GM19099 (cell line): ENCODE data around the gene ABAT.

ENCODE experiments used
- POLR2A ChIP-seq: IDR thresholded peaks from 3 replicates; pipeline ENCODE4 v1.6.1; 2011; ENCODE audit warnings: low read depth; ENCODE audit not compliant: insufficient read length; ENCODE audit errors: extremely low read depth

The ABAT gene

DNA sequence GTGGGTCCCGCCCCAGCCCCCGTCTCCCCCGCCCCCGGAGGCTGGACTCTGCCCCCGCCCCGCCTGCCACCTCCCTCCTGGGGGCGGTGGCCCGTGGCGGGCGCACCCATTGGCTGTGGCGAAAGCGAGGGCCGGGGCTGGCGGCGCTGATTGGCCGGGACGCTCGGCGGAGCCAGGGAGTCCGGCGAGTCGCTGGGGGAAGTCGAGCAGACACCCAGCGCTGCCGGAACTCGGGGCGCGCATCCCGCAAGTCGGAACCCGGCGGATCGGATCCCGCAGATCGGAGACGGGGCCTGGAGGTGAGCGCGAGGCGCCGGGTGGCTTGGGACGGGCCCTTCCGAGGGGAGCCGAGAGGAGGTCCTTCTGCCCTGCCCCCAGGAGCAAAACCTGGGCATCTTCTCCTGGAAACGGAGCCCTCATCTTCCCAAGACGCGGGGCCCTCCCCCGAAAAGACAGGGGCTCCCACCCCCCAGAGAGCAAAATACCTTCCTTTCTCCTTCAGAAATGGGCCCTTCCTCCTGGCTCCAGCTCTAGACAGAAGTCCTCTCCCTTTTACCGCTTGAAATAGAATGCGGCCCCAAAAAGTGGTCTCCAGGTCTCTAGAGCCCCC, at the start of gene ABAT:
Gene ABAT (plus strand): TSS at position 205 of the 610 bp plus-strand sequence. CDS start 61,123 bp downstream, outside the sequence.
- TF ChIP-seq POLR2A, result peak; percentile 36

DNA sequence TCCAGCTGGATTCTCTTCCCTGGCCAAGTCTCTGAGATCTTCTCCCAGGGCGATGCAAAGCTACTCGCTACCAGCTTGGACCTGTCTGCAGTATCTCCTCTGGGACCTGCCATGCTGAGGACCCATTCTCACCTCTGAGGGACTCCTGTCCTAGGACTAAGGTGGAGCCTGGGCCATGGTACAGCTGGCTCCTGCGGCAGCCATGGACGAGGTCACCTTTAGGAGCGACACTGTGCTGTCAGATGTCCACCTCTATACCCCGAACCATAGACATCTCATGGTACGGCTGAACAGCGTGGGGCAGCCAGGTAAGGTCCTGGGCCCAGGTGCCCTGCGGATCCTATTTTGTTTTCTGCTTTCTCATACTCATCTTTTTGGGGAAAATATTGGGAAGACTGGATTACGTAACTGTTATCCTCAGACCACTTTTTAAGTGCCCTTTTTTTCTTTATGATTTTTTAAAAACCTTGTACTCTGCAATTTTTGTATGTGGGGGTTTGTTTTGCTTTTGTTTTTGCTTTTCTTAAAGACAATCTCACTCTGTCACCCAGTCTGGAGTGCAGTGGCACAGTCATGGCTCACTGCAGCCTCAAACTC, 48.8 kb upstream of the ABAT start:
- no peak for TF ChIP-seq POLR2A

DNA sequence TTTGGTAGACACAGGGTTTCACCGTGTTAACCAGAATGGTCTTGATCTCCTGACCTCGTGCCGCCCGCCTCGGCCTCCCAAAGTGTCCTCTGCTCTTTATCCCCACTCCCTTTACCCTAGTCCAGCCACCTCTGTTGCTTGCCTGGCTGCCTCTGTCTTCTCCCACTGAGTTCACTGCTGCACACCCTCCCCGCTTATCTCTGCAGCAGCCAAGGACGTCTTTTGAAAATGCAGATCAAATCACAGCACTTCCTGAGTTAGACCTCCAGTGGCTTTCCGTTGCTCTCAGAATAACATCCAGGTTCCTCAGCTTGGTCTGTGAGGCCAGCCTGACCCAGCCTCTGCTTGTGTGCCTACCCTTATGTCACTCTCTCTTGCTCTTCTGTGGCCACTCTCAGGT, 47.5 kb upstream of the ABAT start:
- no peak for TF ChIP-seq POLR2A

DNA sequence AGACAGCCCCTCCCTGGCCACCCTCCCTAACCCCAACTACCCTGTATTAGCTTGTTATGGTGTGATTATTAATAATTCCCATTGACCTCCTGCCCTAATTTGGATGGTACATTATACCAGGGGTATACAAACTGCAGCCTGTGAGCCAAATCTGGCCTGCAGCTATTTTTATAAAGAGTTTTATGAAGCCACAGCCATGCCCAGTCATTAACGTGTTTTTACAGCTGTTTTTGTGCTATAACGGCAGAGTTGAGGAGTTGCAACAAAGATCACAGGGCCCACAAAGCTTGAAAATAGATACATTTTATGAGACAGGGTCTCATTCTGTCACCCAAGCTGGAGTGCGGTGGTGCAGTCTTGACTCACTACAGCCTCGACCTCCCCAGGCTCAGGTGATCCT, 47.0 kb upstream of the ABAT start:
- no peak for TF ChIP-seq POLR2A

DNA sequence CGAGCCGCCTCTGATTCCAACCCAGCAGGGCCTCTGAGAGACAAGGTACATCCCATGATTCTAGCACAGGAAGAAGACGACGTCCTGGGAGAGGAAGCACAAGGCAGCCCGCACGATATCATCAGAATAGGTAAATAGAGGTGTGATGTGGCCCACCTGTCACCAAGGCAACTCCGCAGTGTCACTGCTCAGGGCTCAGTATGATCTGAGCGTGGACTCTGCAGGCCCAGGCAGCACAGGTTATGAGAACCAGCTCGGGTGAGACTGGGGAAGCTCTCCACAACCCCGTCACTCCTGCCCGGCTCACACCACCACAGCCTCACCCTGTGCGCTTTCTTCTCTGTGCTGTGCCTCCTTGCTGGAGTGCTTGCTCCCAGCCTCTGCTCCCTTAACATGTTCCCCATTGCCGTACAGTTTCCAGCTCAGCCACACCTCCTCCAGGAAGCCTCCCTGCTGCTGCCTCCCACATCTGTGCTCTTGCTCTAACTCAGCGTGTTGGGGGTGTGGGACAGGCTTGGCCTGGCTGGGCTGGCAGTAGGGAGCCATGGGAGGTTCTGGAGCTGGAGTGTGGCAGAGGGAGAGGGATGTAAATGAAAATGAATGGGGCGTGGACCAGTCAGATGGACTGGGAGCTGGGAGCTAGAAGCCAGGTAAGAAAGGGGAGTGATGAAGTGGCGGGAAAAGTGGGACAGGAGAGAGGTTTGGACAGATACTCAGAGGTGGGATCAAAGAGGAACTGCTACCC, 45.3 kb upstream of the ABAT start:
- no peak for TF ChIP-seq POLR2A

DNA sequence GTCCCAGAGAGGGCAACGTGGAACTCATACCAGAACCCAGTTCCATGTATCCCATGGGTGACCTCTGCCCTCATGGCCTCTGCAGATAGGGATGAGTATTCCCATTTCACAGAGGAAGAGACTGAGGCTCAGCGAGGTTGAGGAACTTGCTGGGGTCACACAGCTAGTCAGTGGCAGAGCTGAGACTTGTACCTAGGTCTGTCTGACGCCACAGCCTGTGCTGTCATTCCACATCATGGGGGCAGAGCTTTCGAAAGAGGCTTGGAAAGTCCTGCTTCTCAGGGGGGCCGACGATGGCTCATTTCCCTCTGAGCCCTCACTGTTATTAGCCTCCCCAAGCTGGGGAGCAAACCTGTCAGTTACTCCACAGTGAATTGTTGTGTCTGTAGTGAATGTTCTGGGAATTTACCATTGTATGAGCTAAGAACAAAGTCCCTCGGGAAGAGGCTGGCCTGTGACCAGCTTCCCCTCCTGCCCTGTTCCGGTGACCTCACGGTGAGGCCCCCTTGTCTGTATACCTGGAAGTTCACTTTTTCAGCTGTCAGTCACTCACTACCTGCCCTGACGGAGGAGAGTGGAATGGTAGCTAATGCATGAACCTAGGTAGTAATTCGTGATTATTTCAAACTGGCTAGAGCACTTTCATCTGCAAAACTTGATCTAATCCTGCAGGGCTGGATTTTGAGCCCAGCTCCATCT, 44.0 kb upstream of the ABAT start:
- no peak for TF ChIP-seq POLR2A

DNA sequence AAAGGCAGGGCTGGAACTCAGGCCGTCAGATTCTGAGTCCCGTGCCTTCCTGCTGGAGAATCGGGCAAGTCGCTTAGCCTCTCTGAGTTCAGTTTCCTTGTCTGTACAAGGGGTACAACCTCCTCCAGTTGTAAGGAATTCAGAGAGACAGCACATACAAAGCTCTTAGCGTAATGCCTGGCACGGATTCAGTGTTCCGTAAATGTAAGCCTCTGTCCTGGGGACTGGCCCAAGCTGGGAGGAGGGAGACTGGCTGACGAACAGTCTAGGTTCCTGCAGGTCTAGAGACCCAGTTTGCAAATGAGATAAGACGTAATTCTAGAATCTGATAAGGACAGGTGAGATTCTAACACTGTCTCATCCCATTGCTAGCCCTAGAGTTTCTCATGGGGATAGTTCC, 43.0 kb upstream of the ABAT start:
- no peak for TF ChIP-seq POLR2A

DNA sequence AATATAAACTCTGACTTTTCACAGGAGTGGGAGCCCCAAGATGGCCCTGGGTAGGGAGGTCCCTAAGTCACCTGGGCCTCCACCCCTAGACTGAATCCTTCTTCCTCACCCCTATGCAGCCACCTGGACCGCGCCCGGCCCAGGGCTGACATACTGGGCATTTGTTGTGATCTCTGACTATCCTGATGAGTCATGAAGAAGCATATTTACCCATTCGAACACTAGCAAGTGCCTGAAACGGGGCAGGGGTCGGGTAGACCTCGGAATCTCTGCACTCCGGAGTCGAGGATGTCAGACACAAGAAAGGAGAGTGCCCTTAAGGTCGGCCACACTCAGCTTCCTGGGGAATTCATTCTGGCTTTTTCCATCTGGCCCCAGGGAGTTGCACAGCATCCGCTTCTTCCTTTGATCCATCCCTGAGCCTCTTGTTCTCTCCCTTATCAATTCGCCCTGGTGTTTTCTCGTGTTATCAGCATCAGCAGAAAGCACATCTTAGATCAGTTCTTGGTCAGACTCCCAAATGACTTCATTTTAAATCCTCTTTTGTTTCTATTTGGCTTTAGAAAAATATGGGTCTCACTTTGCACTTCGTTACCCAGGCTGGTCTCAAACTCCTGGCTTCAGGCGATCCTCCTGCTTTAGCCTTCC, 42.5 kb upstream of the ABAT start:
- TF ChIP-seq POLR2A, result no peak

DNA sequence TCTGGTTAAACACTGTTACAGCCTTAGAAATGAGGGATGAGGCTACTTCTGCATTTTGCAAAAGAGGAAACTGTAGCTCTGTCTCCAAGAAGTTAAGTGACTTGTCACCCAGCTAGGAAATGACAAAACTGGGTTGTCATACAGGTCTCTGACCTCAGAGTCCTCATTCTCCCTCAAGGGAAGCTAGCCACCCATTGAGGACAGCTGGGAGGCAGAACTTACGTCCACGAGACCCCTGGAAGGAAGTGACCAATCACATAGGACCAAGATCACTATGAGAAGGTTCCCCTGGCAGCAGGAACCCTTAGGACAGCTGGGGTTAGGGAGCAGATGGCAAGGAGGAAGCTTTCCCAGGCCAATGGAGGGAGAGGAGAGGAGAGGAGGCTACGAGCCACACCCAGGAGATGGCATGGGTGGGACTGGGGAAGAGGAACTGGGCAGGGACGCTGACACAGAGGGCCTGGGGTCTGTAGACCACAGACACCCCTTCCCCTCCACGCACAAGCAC, 41.7 kb upstream of the ABAT start:
- TF ChIP-seq POLR2A, result no peak

DNA sequence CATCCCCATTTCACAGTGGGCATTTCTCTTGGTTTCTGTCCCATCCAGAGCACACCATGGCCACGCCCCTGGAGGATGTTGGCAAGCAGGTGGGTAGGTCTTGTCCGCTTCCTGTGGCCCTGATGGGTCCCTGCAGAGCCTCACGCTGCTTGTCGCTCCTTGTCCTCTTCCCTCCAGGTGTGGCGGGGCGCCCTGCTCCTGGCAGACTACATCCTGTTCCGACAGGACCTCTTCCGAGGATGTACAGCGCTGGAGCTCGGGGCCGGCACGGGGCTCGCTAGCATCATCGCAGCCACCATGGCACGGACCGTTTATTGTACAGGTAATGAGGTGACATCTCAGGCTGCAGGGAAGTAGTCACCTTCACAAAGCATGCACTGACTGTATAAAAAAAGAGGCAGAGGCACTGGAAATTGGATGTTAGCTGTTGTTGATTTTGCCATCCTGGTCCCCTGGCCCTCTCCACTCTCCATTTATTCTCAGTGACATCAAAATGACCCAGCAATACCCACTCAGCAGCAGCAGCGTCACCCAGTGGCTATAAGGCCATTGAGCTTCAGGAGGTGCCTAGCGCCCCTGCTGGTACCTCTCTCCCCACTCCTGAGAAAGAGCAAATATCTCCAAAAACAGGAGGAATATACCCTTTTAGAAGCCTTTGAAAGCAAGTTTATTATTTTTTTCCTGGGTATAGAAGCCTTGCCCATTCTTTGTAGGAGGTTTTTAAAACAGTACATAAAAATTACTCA, 39.3 kb upstream of the ABAT start:
- TF ChIP-seq POLR2A, result no peak

DNA sequence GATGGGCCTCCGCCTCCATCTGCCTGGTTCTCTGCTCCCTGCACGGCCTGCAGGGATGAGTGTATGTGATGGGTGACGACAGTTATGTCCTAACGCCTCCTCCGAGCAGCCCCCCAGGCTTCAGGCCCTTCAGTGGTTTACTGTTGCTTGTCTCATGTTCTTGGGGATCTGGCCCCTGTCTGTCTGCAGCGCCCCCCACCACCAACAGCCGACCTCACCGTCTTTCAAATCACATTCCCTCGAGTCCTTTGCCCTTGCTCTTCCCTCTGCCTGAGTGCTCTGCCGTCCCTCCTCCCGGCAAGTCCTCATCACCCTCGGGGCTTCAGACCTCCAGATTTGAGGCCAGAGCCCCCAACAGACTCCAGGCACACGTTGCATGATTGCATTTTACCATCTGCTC, 34.7 kb upstream of the ABAT start:
- no peak for TF ChIP-seq POLR2A

DNA sequence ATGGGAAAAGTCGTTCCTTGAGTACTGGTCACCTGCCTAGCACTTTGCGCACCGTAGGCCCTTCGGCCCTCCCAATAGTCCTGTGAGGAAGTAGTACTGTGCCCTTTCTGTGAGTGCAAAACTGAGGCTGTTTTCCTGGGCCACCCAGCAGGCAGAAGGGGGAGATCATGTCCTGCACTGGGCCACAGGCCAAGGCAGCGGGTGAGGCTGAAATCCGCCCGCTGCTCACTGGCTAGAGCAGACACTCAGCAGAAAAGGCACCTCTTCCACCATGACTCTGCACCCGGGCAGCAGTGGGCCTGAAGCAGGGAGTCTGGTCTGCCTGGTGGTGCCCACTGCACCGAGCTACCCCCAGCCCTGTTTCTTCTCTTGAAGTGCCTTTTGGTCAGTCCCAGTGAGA, 32.7 kb upstream of the ABAT start:
- TF ChIP-seq POLR2A, result no peak

DNA sequence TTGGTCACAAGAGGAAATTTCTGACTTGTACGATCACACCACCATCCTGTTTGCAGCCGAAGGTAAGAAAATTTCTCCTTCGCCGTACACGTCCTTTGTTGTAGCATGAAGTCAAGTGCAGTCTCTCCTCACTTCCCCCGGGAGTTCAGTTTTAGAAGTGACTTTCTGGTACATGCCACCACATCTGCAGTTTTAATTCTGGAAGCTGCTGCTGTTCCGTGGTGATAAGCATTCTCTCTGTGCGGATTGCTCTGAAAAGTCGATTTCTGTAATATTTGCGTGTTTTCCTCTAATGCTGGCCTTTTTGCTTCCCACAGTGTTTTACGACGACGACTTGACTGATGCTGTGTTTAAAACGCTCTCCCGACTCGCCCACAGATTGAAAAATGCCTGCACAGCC, 32.3 kb upstream of the ABAT start:
- no peak for TF ChIP-seq POLR2A
